ENCODE data around the gene SMARCC2.
"Not testable (repeated sequence)": the region's sequence is repeated elsewhere in the genome, so short reads cannot be mapped to it uniquely, and the experiment has no call there.

SMARCC2 gene

GRCh38 chr12:56163533-56164344, 25.5 kb downstream of the SMARCC2 start:
- no peak for DNase-seq (ENCODE audit: low read depth)

- DNase-seq (ENCODE audit: low read depth), result no peak
Observed at GRCh38 chr12:56162468-56163290, 26.6 kb downstream of the SMARCC2 start.

- no peak for DNase-seq (ENCODE audit: low read depth)
Observed at GRCh38 chr12:56161690-56162351, 27.5 kb downstream of the SMARCC2 start.

GRCh38 chr12:56160894-56161689, 28.2 kb downstream of the SMARCC2 start:
- DNase-seq (ENCODE audit: low read depth), result no peak

GRCh38 chr12:56160193-56160763, 29.0 kb downstream of the SMARCC2 start:
- no peak for DNase-seq (ENCODE audit: low read depth)

DNA sequence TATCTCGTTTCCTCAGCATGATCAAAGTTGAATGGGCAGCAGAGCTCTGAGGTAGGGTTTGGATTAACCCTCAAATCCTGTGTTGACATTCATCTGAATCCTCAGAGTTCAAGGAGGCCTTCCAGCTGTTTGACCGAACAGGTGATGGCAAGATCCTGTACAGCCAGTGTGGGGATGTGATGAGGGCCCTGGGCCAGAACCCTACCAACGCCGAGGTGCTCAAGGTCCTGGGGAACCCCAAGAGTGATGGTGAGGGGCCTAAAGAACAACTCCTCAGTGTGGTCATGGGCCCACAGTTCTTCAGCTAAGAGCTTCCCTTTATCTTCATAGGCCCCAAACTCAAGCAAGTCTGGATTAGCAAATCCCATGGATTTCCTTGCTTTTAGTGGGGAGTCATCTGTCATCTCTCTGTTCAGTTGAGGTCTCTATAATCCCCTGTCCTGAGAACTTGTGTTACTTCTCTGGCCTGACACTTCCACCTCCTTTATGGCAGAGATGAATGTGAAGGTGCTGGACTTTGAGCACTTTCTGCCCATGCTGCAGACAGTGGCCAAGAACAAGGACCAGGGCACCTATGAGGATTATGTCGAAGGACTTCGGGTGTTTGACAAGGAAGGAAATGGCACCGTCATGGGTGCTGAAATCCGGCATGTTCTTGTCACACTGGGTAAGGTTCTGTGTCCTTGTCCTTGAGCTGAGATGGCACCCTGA, 29.6 kb downstream of the SMARCC2 start:
- DNase-seq (ENCODE audit: low read depth), result no peak

- no peak for DNase-seq (ENCODE audit: low read depth)
Observed at GRCh38 chr12:56158926-56159461, 30.3 kb downstream of the SMARCC2 start.

GRCh38 chr12:56158029-56158925, 31.0 kb downstream of the SMARCC2 start, which contains the start of gene MYL6:
TSS of gene MYL6 (plus strand) at chr12:56158359. CDS start at chr12:56158402, 43 bp downstream.
- peak; percentile 70 for DNase-seq (ENCODE audit: low read depth)

DNA sequence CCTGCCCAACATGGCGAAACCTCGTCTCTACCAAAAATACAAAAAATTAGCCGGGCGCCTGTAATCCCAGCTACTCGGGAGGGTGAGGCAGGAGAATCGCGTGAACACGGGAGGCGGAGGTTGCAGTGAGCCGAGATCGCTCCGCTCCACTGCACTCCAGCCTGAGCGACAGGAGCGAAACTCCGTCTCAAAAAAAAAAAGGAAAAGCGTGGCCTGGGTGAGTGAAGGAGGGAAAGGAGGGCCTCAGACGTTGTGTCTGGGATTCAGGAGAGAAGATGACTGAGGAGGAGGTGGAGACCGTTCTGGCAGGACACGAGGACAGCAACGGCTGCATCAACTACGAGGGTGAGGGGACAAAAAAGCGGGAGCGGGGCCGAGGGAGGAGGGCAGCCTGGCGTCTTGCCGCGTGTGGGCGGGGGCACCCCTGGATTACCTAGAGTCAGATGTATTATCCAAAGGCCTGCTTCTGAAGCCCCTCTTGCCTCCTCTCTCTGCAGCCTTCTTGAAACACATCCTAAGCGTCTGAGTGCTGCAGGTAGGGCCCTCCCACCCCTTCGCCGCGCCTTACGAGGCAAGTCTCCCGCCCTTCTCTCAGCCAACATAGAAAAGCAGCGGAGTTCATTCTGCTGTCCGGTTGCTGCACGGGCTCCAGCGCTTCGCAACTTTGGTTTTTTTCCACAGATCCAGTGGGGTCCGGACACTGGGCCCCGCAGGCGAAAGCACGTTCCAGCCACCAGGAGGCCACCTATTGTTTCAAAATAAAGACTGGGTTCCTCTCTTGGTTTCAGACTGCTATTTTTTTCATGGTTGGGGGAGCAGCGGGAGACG, 31.9 kb downstream of the SMARCC2 start:
- DNase-seq (ENCODE audit: low read depth), result peak; percentile 20

DNA sequence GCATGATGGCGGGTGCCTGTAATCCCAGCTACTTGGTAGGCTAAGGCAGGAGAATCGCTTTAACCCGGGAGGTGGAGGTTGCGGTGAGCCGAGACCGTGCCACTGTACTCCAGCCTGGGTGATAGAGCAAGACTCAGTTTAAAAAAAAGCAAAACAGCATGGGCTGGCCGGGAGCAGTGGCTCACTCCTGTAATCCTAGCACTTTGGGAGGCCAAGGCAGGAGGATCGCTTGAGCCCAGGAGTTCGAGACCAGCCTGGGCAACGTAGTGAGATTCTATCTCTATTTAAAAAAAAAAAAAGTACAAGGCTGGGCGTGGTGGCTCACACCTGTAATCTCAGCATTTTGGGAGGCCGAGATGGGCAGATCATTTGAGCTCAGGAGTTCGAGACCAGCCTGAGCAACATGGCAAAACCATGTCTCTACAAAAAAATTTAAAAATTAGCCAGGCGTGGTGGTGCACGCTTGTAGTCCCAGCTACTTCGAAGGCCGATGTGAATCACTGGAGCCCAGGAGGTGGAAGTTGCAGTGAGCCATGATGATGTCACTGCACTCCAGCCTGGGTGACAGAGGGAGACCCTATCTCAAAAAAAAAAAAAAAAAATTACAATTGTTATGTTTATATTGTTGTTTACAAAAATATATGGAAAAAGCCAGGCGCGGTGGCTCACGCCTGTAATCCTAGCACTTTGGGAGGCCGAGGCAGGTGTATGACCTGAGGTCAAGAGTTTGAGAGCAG, 32.7 kb downstream of the SMARCC2 start:
- DNase-seq (ENCODE audit: low read depth), result not testable (repeated sequence)

DNA sequence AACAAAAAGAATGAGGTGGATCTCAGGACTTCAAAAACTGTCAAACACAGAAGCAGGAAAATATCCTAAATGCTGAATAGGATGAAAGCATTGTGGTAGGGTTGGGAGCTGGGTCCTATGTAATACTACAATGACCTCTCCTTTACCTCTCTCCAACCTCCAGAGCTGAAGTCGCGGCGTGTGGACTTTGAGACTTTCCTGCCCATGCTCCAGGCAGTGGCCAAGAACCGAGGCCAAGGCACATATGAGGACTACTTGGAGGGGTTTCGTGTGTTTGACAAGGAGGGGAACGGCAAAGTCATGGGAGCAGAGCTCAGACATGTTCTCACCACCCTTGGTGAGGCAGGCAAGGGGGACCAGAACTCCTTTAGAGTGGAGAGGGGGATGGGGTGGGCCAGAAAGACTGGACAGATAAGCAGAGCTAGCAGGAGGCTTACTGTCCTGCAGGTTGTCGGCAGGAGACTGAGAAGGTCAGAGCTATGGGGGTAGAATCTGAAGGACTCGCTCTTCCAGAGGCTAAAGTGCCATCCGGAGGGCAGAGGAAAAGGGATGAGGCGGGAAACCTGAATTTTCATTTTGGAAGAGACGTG, 33.9 kb downstream of the SMARCC2 start:
- DNase-seq (ENCODE audit: low read depth), result no peak

DNA sequence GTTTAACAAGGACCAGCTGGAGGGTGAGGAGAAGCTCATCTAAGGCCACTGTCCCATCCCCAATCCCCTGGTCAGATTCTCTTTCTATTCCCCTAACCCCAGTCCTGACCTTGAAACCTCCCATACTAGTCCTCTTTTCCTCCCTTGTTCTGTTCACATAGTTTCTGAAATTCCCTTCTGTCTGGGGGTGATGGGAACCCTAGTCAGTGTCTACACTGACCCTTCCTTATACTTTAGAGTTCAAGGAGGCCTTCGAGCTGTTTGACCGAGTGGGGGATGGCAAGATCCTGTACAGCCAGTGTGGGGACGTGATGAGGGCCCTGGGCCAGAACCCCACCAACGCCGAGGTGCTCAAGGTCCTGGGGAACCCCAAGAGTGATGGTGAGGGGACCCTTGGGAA, 34.5 kb downstream of the SMARCC2 start:
- DNase-seq (ENCODE audit: low read depth), result no peak

- DNase-seq (ENCODE audit: low read depth), result no peak
Observed at GRCh38 chr12:56154246-56154771, 35.0 kb downstream of the SMARCC2 start.

- no peak for DNase-seq (ENCODE audit: low read depth)
Observed at GRCh38 chr12:56153678-56154065, 35.6 kb downstream of the SMARCC2 start.

DNA sequence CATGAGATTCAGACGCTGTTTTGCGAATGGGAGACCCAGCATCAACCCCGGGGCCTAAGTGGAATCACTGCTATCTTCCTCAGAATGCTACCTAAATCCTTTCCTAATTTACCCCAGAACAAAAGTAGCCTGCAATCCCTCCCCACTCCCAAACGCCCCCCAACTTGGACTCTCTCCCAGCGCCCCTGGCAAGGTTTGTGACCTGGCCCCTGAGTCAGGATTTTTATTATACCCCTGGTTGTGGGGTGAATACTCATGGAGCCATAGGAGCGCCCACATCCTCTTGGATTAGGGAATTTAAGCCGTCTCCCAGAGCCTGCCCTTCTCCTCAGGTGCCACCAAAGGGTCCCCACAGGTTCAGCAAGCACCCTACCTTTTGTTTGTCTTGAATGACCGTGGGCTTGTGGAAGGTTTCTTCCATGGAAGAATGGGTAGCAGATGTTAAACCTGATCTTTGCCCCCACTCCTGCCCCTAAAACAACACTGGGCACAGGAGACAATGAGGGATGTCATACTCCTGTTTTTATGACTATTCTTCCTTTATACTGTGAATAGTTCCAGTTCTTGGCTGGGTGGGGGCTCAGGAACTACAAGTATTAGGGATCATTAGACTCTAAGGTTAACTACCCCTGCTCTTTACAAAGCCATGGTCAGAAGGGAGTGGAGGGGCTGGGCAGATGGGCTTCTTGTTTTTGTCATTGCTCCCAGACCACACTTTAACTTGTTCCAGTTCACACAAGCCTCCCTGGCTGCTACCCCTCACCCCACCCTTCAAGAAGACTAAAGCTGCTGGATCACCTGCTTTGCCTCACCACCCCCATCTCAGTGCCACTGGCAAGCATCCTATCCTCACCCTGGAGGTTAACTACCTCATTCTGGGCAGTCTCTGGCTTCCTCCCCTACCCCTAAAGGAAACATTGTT, 36.3 kb downstream of the SMARCC2 start:
- DNase-seq (ENCODE audit: low read depth), result no peak
